ENCODE results near the gene SH3GL2. TPM values are rescaled to one million over a fixed set of nuclear protein-coding genes. Genes with fewer than 3 reads are reported as not detected.

Gene SH3GL2
- total RNA-seq, 1 experiment from 2014 or later: 0.15 TPM

DNA sequence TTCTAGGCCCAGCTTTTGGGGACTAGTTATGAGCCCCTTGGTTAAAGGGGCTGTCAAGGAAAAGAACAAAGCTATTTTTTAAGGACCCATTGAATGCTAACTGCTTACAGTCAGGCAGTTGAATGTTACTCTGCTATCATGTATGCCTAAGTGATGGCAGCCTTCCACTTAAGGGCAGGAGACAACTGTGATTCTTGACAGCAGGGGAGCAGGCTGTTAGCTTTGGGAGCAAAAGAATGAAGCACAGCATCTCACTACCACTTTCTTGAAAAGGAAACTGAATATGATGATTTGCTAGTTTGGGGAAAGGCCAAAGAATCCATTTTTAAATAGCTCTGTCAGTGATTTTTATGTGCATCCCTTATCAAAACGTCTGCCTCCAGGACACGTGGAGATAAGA, 221.6 kb downstream of the SH3GL2 start:
- no peak for DNase-seq (ENCODE audit: extremely low read depth, low read depth)

GRCh38 chr9:17802249-17802857, 223.5 kb downstream of the SH3GL2 start:
- no peak for DNase-seq (ENCODE audit: extremely low read depth, low read depth)

GRCh38 chr9:17807613-17808282, 228.9 kb downstream of the SH3GL2 start:
- DNase-seq (ENCODE audit: extremely low read depth, low read depth): no peak

DNA sequence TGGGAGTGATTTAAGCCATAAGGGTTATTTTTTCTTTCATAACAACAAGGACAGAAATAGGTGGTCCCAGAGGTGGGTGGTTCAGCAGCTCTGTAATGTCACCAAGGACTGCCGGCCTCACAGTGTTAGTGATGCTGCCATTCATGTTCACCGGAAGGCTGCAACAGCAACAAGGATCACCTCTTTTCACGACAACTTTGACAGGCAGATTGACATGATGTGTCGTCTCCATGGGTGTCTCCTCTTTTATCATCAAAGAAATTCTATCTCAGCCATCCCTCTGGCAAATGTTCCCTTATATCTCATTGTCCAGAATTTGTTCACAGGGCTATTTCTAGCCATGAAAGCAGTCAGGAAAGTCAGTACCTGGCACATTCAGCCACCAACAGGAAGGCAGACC, 231.5 kb downstream of the SH3GL2 start:
- DNase-seq (ENCODE audit: extremely low read depth, low read depth): no peak

GRCh38 chr9:17810728-17811571, 232.1 kb downstream of the SH3GL2 start:
- peak; percentile 47 for DNase-seq (ENCODE audit: extremely low read depth, low read depth)

- DNase-seq (ENCODE audit: extremely low read depth, low read depth): no peak
Observed at GRCh38 chr9:17813798-17814197, 234.9 kb downstream of the SH3GL2 start.

- no peak for DNase-seq (ENCODE audit: extremely low read depth, low read depth)
Observed at GRCh38 chr9:17816431-17817027, 237.7 kb downstream of the SH3GL2 start.

GRCh38 chr9:17824191-17824590, 245.3 kb downstream of the SH3GL2 start:
- no peak for DNase-seq (ENCODE audit: extremely low read depth, low read depth)

- no peak for DNase-seq (ENCODE audit: extremely low read depth, low read depth)
Observed at GRCh38 chr9:17824616-17825264, 245.9 kb downstream of the SH3GL2 start.

- DNase-seq (ENCODE audit: extremely low read depth, low read depth): no peak
Observed at GRCh38 chr9:17825265-17825659, 246.4 kb downstream of the SH3GL2 start.

- DNase-seq (ENCODE audit: extremely low read depth, low read depth): no peak
Observed at GRCh38 chr9:17829064-17829463, 250.2 kb downstream of the SH3GL2 start.

DNA sequence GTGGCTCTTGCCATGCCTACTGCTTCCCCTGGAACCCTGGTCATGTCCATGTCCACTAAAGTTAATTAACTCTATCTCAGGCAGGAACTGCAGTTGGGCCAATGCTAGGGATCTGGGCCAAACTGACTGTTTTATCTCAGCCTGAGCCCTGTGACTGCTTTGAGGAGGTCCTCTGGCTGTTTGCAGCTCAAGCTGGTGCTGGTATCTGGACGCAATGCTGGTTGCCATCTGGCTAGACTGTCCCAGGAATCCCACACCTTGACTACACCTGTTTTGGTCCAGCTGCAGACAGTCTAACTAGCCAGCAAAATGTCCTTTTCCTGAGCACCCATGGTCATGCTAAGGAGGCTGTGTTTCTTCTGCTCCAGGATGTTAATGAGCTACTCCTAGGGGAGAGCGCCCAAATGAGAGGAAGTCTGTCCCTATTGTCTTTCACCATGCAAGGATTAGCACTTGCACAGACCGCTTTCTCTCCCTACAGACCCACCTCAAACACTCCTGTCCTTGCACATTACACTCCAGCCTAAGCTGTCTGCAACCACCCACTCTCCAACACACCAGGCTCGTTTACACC, 251.0 kb downstream of the SH3GL2 start:
- no peak for DNase-seq (ENCODE audit: extremely low read depth, low read depth)

- DNase-seq (ENCODE audit: extremely low read depth, low read depth): no peak
Observed at GRCh38 chr9:17832812-17833211, 253.9 kb downstream of the SH3GL2 start.

DNA sequence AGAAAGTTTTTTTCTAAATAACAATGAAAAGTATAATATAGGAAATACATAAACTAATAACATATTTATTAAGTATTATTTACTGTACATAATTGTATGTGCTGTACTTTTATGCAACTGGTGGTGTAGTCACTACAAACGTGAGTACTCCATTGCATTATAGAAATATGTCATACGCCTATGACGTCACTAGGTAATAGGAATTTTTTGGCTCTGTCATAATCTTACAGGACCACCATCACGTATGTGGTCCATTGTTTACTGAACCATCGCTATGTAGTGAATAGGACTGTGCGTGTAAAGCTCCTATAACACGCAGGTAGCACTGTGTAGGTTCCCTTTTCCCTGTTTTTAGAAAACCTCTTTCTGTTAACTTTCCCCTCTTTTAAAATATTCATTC, 255.0 kb downstream of the SH3GL2 start:
- DNase-seq (ENCODE audit: extremely low read depth, low read depth): no peak

DNA sequence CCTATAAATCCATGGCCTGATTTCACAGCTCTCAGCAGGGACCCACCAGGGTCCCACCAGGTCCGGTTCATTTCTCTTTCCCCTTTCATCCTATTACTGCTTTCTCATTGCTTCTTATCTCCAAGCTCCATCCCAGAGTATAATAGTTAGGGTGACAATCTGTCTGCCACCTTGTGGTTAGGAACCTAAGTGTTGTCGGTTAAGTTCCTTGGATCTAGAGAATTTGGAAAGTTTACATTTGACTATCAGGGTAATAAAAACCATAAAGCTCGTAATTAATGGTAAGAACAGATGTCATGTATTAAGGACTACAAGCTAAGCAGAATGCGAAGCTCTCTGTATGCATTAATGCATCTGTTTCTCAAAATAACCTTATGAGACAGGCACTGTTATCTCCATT, 259.1 kb downstream of the SH3GL2 start:
- DNase-seq (ENCODE audit: extremely low read depth, low read depth): no peak

DNA sequence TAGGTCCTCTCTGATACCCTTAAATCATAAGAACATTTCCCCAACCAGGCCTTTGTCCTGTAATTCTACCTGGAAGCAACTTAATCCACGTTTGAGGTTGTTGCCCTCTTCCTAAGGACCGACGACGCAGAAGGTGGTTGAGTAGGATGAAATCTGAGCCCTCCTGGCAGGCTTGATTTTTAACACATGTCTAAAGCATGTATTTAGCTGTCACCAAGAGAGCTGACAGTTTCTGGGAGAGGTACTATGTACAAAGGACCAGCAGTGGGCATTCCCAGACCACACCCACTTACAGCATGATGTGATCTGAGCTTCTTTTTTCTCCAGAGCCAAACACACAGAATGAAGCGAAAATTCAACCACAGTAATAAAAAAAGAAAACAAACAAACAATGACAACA, 260.9 kb downstream of the SH3GL2 start:
- DNase-seq (ENCODE audit: extremely low read depth, low read depth): no peak

DNA sequence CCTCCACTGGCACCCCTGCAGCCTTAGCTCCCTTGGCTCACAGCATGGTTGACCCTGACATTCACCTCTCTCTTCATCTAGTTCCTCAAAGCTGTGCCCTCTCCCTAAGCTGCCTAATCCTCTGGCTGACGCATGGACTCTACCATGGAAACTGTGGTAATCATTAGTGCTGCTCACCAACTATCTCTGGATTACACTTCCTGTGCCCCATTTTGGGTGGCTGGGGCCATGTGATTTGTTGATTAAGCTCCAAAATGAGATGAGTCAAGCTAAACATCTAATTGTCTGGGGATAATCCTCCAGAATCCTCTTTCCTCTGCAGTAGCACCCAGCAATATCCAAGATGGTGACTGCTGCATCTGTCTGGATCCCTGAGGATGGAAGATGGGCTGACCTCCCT, 264.4 kb downstream of the SH3GL2 start:
- DNase-seq (ENCODE audit: extremely low read depth, low read depth): no peak

All from NCI-H460 (cell line).